HG02885 (cell line): ENCODE measurements around the gene RBM25.
"Not testable (repeated sequence)": the region's sequence is repeated elsewhere in the genome, so short reads cannot be mapped to it uniquely, and the experiment has no call there.

Experiments
- ATAC-seq: cut with Tn5 transposase; IDR thresholded peaks from one replicate; pipeline ENCODE4 v1.9.1; 2021; ENCODE audit warnings: mild to moderate bottlenecking; ENCODE audit not compliant: unreplicated experiment, poor library complexity

Gene RBM25

DNA sequence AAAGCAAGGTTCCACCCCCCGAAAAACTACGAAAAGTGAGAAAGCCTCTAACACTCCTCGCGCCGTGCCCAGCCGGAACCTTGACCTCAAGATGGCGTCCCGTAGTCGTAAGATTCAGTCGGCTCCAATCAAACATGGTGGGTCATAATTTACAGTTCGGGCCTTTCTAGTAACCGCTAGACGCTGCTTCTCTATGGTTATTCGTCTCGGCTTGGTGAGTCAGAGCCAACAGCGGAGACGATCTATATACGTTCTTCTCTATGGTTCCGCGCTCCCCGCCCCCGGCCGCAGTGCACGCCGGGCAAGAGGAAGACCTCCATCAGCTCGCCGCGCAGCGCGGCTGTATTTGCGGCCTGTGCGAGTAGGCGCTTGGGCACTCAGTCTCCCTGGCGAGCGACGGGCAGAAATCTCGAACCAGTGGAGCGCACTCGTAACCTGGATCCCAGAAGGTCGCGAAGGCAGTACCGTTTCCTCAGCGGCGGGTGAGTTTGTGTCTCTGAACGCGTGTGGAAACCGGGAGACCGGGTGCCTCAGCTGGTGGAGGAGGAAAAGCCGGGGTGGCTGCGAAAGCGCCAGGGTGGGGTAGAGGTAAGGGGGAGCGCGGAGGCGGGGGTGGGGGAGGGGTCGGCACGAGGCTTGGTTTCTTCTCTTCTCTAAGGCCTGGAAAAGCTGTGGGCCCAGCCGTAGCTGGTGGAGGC, at the start of gene RBM25:
Gene RBM25, plus strand, starts transcription at position 311 of the 698 bp plus-strand sequence. CDS start 13,108 bp downstream, outside the sequence.
- ATAC-seq: peak; percentile 93

DNA sequence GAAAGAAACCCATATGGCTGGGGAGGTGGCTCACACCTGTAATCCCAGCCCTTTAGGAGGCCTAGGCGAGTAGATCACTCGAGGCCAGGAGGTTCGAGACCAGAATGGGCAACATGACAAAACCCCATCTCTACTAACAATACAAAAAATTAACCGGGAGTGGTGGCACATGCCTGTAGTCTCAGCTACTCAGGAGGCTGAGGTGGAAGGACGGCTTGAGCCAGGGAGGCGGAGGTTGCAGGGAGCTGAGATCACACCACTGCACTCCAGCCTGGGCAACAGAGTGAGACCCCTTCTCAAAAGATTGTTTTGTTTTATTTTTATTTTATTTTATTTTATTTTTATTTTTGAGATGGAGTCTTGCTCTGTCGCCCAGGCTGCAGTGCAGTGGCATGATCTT, 47.1 kb upstream of the RBM25 start:
- ATAC-seq: not testable (repeated sequence)

DNA sequence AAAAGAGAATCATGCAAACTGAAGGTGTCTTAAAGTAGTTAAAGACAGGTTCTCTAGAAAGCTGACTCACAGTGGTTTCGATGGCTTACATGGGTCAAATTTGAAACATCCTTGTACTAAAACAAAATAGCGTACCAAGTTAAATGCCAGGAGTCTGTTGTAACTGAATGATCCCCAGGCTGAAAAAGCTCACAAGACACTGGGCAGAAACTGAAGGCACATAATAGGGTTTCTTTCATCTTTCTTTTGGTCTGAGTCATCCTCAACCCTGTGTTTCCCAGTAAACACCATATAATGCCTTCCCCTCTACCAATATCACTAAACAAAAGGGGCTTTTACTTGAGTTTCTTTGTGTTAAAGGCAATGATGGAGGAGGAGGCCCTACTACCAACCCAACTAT, 44.2 kb upstream of the RBM25 start:
- ATAC-seq: no peak

DNA sequence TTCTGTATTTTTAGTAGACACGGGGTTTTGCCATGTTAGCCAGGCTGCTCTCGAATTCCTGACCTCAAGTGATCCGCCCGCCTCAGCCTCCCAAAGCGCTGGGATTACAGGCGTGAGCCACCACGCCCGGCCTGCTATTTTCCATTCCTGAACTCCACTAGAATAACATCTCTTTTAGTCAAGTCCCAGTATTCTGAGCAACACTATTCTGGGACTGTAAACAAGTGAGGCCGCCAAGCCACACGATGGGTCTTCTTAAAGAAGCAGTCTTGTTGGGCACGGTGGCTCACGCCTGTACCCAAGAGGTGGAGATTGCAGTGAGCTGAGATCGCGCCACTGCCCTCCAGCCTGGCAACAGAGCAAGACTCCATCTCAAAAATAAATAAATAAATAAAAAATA, 42.8 kb upstream of the RBM25 start:
- not testable (repeated sequence) for ATAC-seq

DNA sequence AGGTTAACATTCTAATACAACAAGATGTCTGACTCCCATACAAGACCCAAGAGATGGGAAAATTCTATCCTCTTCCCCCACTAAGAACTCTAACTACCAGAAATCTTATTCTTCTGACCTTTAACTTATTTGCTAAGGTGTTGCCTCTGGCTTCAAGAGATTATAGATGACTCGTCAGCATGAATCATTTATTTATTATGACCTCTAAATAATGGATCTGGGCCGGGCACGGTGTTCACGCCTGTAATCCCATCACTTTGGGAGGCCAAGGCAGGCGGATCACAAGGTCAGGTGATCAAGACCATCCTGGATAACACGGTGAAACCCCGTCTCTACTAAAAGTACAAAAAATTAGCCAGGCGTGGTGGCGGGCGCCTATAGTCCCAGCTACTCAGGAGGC, 42.3 kb upstream of the RBM25 start:
- not testable (repeated sequence) for ATAC-seq

DNA sequence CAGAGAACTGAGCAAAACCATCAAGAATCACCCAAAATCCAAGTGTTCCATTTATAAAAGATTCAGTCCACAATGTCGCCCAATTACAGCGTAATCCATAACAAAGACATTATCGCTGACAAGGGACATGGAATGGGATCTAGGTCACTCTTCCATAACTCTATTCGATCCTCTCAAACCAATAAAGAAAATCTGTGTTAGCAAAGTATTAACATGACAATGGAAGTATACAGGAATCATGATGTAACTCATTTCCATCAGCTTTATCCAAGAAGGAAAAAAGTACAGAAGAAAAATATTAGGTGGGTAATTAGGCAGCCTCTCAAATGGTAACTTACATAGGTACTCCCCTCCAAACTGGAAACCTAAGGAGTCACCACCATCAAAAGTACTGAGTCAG, 36.3 kb upstream of the RBM25 start:
- ATAC-seq: no peak

DNA sequence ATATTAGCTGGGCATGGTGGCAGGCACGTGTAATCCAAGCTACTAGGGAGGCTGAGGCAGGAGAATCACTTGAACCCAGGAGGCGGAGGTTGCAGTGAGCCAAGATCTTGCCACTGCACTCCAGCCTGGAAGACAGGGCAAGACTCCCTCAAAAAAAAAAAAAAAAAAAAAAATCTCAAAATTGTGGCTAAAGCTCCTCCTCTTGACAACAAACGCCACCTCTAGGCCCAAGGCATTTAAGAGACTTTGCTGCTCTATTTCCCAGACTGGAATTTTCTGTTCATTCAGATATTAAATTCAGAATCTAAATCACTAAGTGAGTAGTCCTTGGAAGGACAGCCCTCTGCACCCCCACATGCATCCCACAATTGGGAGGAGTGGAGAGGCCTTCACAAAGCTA, 32.8 kb upstream of the RBM25 start:
- ATAC-seq: no peak

DNA sequence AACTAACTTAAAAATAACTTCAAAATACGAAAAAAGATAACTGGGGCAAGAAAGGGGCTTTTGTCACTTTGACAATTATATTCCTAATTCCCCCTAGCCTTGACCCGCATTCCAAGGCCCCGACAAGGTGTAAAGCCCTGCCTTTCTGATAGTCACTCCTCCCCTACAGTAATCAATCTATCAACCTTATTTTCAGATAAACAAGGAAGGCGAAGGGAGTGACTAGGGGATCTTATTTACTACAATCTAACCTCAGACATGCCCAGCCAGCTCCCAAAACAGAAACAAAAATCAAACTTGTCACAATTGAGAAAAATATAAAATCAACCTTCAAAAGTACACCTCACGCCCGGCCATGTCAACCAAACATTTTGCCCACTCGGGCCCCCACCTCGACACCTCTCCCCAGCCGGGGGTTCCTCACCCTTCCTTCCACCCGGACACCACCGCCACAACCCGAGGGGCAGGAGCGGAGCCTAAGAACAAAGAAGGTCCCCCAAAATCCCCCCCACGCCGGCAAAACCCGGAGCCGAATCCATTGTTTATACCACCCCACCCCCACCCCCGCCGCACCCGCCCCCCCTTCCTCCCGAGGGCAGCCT, 32.0 kb upstream of the RBM25 start:
- no peak for ATAC-seq

DNA sequence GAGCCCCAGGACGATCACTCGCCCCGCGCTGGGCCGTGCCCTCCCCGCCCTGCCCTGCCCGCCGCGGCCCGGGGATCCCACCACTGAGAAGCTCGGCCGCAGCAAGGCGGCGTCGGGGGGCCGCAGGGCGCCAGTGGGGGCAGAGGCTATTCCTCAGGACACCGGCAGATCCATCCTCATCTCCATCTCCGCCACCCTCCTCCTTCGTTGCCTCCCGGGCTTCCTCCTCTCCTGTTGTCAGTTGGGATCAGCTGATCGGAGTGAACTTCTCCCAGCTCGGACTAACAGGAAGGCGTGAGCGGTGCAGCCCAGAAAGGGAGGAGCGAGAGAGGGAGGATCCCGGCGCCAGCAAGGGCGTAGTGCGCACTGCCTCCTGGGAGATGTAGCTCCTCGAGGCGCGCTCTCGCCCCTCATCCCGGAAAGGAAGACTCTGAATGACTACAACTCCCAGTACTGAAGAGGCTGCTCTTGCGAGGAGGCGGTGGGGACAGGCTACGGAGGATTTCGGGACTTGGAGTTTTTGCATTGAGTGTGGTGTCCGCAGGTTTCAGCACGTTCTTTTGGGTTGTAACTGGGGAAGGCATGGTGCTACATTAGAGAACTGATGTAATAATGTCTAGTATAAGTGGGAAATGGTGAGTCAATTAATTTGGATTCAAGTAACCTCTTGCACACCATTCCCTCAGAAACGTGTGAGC, 31.3 kb upstream of the RBM25 start, which contains the start of gene ZFYVE1:
Gene ZFYVE1, minus strand, starts transcription at position 262 of the 698 bp plus-strand sequence. CDS start 2,598 bp downstream, outside the sequence.
- peak; percentile 98 for ATAC-seq

DNA sequence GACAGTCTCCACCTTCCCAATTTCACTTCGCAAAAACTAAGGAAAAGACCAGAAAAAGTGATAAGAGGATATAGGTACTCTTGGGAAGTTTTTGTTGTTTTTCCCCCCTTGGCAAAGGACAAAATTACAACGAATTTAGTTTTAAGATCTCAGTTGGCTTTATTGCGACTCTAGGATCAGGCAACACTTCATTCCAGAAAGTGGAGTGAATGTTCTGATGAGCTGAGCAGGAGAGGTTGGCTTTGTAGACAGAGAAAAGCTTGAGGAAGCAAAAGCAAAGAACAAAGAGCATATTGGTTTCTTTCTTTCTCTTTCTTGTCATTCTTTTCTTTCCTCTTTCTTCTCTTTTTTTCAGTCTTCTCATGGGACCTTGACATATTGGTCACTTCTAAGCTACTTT, 30.8 kb upstream of the RBM25 start:
- no peak for ATAC-seq

DNA sequence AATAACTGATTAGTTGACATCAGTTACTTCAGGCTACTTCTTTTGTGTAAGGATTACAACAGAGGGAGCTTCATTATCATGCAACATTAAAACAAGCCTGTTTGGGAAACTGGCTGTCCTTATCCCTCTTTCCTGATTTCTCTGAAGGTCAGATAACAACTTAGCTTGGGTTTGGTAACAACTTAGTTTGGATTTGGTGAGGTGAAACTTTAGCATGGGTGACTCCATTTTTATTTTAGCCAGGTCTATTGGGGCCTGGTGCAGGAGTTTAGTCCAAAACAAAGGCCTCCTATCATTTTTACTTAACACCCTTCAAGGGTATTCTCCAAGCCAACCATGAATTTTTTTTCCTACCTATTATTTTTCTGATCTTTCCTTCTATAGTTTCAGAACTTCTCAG, 30.4 kb upstream of the RBM25 start:
- ATAC-seq: no peak

DNA sequence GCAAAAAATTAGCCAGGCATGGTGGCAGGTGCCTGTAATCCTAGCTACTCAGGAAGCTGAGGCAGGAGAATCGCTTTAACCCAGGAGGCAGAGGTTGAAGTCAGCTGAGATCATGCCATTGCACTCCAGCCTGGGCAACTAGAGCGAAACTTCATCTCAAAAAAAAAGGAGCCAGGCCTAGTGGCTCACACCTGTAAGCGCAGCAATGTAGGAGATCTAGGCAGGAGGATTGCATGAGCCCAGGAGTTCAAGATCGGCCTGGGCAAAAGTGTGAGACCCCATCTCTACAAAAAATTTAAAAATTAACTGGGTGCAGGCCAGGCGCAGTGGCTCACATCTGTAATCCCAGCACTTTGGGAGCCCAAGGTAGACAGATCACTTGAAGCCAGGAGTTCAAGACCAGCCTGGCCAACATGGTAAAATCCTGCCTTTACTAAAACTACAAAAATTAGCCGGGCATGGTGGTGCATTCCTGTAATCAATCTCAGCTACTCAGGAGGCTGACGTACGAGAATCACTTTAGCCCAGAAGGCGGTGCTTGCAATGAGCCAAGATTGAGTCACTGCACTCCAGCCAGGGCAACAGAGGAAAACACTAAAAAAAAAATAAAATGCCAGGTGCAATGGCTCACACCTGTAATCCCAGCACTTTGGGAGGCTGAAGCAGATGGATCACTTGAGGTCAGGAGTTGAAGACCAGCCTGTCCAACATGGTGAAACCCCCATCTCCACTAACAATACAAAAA, 21.5 kb upstream of the RBM25 start:
- not testable (repeated sequence) for ATAC-seq

DNA sequence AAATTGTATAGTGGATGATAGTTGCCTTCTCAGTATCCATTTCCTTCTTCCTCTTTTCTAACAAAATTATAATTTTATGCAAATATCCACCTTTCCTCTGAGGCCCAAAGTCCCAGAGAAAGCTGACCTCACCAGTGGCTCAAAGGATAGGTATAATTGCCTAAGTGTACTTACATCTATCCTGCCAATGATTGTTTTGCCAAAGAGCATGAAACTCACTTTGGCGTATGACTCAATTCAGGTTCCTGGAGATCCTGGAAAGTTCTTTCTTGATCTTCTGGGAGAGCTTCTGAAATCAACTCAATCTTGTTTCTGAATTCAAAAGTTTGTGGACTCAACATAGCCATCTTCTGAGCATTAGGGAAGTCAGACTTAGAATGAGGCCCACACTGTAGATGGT, 10.5 kb upstream of the RBM25 start:
- no peak for ATAC-seq

DNA sequence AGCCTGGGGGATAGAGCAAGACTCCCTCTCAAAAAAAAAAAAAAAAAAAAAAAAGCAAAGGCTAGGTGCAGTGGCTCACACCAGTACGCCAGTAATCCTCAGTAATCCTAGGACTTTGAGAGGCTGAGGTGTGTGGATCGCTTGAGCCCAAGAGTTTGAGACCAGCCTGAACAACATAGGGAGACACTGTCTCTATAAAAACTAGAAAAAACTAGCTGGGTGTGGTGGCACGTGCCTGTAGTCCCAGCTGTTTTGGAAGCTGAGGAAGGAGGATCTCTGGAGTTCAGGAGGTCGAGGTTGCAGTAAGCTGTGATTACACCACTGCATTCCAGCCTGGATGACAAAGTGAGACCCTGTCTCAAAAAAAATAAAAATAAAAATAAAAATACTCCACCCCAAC, 8.9 kb upstream of the RBM25 start:
- no peak for ATAC-seq

DNA sequence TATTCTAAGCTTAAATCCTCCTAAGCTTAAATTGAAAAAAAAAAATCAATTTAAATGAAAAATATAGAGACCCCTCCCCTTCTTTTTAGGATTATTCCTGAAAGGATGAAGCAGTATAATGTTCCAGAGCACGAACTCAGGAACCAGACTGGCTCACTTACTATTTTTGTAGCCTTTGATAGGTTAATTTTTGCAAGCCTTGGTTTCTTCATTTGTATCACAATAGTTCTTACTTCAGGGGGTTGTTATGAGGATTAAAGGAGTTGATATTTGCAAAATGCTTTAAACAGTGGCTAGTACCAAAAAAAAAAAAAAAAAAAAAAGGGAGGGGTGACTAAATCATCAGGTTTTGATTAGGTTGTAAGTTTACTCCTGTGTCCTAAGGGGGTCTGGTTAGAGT, 3.1 kb upstream of the RBM25 start:
- ATAC-seq: no peak

DNA sequence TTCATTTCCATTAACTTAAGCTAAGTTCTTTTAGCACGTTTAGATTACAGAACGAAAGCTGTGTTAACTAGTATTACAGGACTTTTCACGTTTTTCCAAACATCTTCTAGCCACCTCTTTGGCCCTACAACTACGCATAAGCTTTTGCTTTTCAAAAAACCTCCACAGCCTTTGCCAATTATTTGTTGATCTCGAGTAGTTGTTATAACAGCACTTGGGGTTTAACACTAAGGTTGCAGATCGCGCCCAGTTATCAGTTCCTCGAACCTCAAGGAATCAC, 450 bp upstream of the RBM25 start:
- ATAC-seq: no peak

DNA sequence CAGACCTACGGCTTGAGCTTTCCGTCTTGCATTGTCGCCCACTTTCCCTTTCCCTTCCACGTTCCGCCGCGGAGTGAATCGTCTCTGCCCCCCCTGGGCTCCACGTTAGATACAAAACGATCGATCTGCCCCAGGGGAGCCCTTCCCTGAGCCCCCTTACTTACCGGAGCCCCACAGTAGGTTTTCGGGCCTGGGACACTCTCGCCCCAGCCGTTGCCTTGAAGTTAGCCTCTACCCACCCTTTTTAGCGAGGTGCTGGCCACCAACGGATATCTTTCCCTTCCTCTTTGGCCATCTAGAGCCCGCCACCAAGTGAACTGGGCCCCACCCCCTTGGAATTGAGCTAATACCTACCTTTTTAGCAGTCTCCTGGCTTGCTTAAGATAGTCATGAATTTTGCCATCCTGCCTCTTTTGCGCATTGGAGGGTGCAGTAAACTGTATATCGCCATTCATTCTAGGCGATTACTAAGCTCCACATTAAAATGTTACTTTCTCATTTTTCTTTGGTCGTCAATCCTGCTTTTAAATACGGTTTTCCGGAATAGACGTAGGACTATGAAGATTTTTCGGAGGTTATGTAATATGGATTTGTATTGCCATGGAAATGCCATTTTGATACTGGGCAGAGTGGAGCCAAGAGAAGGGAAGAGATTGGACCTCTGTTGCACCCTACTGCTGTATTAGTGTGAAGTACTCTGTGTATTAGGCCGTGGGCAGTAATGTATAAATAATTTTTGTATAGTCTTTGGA, 764 bp downstream of the RBM25 start:
- ATAC-seq: peak; percentile 17

DNA sequence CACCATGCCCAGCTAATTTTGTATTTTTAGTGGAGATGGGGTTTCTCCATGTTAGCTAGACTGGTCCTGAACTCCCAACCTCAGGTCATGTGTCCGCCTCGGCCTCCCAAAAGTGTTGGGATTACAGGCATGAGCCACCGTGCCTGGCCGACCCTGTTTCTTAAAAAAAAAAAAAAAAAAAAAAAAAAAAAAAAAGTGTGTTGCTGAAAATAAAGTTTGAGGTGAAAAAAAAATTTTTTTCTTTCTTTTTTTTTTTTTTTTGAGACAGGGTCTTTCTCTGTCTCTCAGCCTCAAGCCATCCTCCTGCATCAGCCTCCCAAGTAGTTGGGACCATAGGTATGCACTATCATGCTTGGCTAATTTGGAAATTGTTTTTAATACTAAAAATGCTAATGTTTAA, 11.3 kb downstream of the RBM25 start:
- ATAC-seq: no peak

DNA sequence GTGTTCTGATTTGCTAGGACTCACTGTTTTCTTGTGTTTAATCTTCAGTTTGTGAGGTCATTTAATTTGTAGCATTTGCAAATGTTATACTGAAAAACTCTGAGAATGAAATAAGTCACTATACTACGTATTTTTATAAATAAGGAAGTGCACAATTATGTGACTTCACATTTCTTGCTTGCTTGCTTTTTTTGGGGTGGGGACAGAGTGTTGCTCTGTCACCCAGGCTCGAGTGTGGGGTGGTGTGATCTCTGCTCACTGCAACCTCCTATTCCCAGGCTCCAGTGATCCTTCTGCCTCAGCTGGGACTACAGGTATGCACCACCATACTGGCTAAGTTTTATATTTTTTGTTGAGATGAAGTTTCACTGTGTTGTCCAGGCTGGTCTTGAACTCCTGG, 32.7 kb downstream of the RBM25 start:
- no peak for ATAC-seq

DNA sequence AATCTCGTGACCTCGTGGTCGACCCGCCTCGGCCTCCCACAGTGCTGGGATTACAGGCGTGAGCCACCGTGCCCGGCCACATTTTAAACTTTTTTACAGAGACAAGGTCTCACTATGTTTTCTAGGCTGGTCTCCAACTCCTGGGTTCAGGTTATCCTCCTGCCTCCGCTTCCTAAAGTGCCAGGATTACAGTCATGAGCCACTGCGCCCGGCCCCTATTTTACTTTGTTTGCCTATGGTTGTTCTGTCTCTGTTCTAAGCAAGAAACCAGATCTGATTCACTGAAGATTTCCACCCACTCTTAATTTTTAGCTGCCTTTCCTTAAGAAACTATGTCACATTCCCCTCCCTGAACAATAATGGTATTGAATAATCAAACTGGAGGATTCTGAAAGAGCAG, 39.1 kb downstream of the RBM25 start:
- ATAC-seq: no peak
